Stimulated activated memory B cell treated with anti-CD40 and anti-IgM and Interleukin-4, amounts not matched to agents 10 μg/mL and 1 μg/mL and 100 μg/mL, for 72 hours (primary cell): ENCODE data around the gene DYNC2LI1.

ENCODE experiments used
- ATAC-seq: fragments of 150-1000 bp; cut with Tn5 transposase; 2 replicates; pipeline ENCODE4 v1.10.0; 2021
- H3K27ac Mint-ChIP-seq: one replicate; pipeline ENCODE4 v1.8.0; 2022; ENCODE audit warnings: mild to moderate bottlenecking, mixed read lengths
- H3K27me3 Mint-ChIP-seq: one replicate; pipeline ENCODE4 v1.8.0; 2022; ENCODE audit warnings: mixed read lengths
- H3K36me3 Mint-ChIP-seq: one replicate; pipeline ENCODE4 v1.8.0; 2022; ENCODE audit warnings: mixed read lengths
- H3K4me1 Mint-ChIP-seq: one replicate; pipeline ENCODE4 v1.8.0; 2022; ENCODE audit warnings: mixed read lengths
- H3K4me3 Mint-ChIP-seq: one replicate; pipeline ENCODE4 v1.8.0; 2022; ENCODE audit warnings: mild to moderate bottlenecking, moderate library complexity, mixed read lengths
- H3K9me3 Mint-ChIP-seq: one replicate; pipeline ENCODE4 v1.8.0; 2022; ENCODE audit warnings: mixed read lengths

Gene DYNC2LI1

GRCh38 chr2:43819491-43820163 is 45.8 kb downstream of the DYNC2LI1 start:
- no peaks in the 10 kb centered on the region for H3K4me1 Mint-ChIP-seq
- ATAC-seq: no peak
- peaks cover 14% of the 10 kb centered on the region for H3K27me3 Mint-ChIP-seq
- H3K27ac Mint-ChIP-seq: no peak overlapping the region
- no peak overlapping the region for H3K4me3 Mint-ChIP-seq
- peaks cover 3% of the 10 kb centered on the region for H3K9me3 Mint-ChIP-seq
- H3K36me3 Mint-ChIP-seq: peaks cover 5% of the 10 kb centered on the region

- ATAC-seq: no peak
- H3K4me1 Mint-ChIP-seq: no peaks in the 10 kb centered on the region
- no peaks in the 10 kb centered on the region for H3K36me3 Mint-ChIP-seq
- no peaks in the 10 kb centered on the region for H3K9me3 Mint-ChIP-seq
- no peak overlapping the region for H3K27ac Mint-ChIP-seq
- no peak overlapping the region for H3K4me3 Mint-ChIP-seq
- peaks cover 14% of the 10 kb centered on the region for H3K27me3 Mint-ChIP-seq
Measured at GRCh38 chr2:43822839-43823238, 49.0 kb downstream of the DYNC2LI1 start.

GRCh38 chr2:43823751-43824150 is 49.9 kb downstream of the DYNC2LI1 start:
- no peak for ATAC-seq
- Mint-ChIP-seq H3K4me3 (no peak overlapping the region), H3K4me1 (no peaks in the 10 kb centered on the region), H3K36me3 (no peaks in the 10 kb centered on the region), H3K27ac (no peak overlapping the region), H3K27me3 (peaks cover 14% of the 10 kb centered on the region), H3K9me3 (no peaks in the 10 kb centered on the region)

- Mint-ChIP-seq H3K4me1 (no peaks in the 10 kb centered on the region), H3K9me3 (no peaks in the 10 kb centered on the region), H3K36me3 (no peaks in the 10 kb centered on the region), H3K27me3 (peaks cover 20% of the 10 kb centered on the region), H3K27ac (no peak overlapping the region), H3K4me3 (no peak overlapping the region)
- ATAC-seq: no peak
Measured at GRCh38 chr2:43824512-43824911, 50.7 kb downstream of the DYNC2LI1 start.

GRCh38 chr2:43824951-43825493 is 51.2 kb downstream of the DYNC2LI1 start:
- Mint-ChIP-seq H3K27me3 (peaks cover 23% of the 10 kb centered on the region), H3K9me3 (no peaks in the 10 kb centered on the region), H3K4me1 (no peaks in the 10 kb centered on the region), H3K36me3 (no peaks in the 10 kb centered on the region), H3K27ac (no peak overlapping the region), H3K4me3 (no peak overlapping the region)
- no peak for ATAC-seq

- peaks cover 32% of the 10 kb centered on the region for H3K27me3 Mint-ChIP-seq
- H3K36me3 Mint-ChIP-seq: no peaks in the 10 kb centered on the region
- no peak for ATAC-seq
- H3K27ac Mint-ChIP-seq: no peak overlapping the region
- no peaks in the 10 kb centered on the region for H3K4me1 Mint-ChIP-seq
- no peak overlapping the region for H3K4me3 Mint-ChIP-seq
- no peaks in the 10 kb centered on the region for H3K9me3 Mint-ChIP-seq
Measured at GRCh38 chr2:43825841-43826240, 52.0 kb downstream of the DYNC2LI1 start.

GRCh38 chr2:43826305-43827250 is 52.7 kb downstream of the DYNC2LI1 start:
- no peak for ATAC-seq
- Mint-ChIP-seq H3K4me3 (no peak overlapping the region), H3K4me1 (peaks cover 5% of the 10 kb centered on the region), H3K36me3 (no peaks in the 10 kb centered on the region), H3K27ac (no peak overlapping the region), H3K9me3 (no peaks in the 10 kb centered on the region), H3K27me3 (peaks cover 35% of the 10 kb centered on the region)

- ATAC-seq: peak; percentile 35
- Mint-ChIP-seq H3K4me3 (no peak overlapping the region), H3K4me1 (peaks cover 7% of the 10 kb centered on the region), H3K36me3 (no peaks in the 10 kb centered on the region), H3K9me3 (no peaks in the 10 kb centered on the region), H3K27ac (no peak overlapping the region), H3K27me3 (peaks cover 28% of the 10 kb centered on the region)
Measured at GRCh38 chr2:43831543-43832294, 57.9 kb downstream of the DYNC2LI1 start.

- peaks cover 28% of the 10 kb centered on the region for H3K27me3 Mint-ChIP-seq
- no peak for ATAC-seq
- no peaks in the 10 kb centered on the region for H3K9me3 Mint-ChIP-seq
- peaks cover 7% of the 10 kb centered on the region for H3K4me1 Mint-ChIP-seq
- H3K36me3 Mint-ChIP-seq: no peaks in the 10 kb centered on the region
- no peak overlapping the region for H3K4me3 Mint-ChIP-seq
- no peak overlapping the region for H3K27ac Mint-ChIP-seq
Measured at GRCh38 chr2:43832457-43832856, 58.6 kb downstream of the DYNC2LI1 start.

GRCh38 chr2:43837033-43837432 is 63.2 kb downstream of the DYNC2LI1 start:
- H3K27ac Mint-ChIP-seq: no peak overlapping the region

GRCh38 chr2:43837831-43838559 is 64.2 kb downstream of the DYNC2LI1 start:
- peaks cover 13% of the 10 kb centered on the region for H3K27me3 Mint-ChIP-seq
- H3K36me3 Mint-ChIP-seq: no peaks in the 10 kb centered on the region
- no peaks in the 10 kb centered on the region for H3K4me1 Mint-ChIP-seq
- H3K27ac Mint-ChIP-seq: no peak overlapping the region
- H3K4me3 Mint-ChIP-seq: no peak overlapping the region
- ATAC-seq: no peak
- H3K9me3 Mint-ChIP-seq: no peaks in the 10 kb centered on the region

More at GRCh38 chr2:43837033-43837432, 63.2 kb downstream of the DYNC2LI1 start:
- no peak overlapping the region for H3K4me3 Mint-ChIP-seq
- ATAC-seq: no peak
- H3K4me1 Mint-ChIP-seq: no peaks in the 10 kb centered on the region
- peaks cover 13% of the 10 kb centered on the region for H3K27me3 Mint-ChIP-seq
- no peaks in the 10 kb centered on the region for H3K9me3 Mint-ChIP-seq
- no peaks in the 10 kb centered on the region for H3K36me3 Mint-ChIP-seq

GRCh38 chr2:43838560-43839267 is 64.9 kb downstream of the DYNC2LI1 start, which contains the start of the genes ABCG5 and ABCG8:
ABCG5 (minus strand) TSS chr2:43838839; CDS start chr2:43838679, 160 bp downstream.
ABCG8 (plus strand) TSS chr2:43838971; CDS start chr2:43839054, 83 bp downstream.
- ATAC-seq: no peak
- Mint-ChIP-seq H3K27ac (no peak within 1 kb of the TSS), H3K9me3 (no peaks in the 10 kb centered on the region), H3K4me1 (no peaks in the 10 kb centered on the region), H3K36me3 (no peaks in the 10 kb centered on the region), H3K27me3 (peaks cover 13% of the 10 kb centered on the region), H3K4me3 (no peak within 1 kb of the TSS)

GRCh38 chr2:43839776-43840564 is 66.1 kb downstream of the DYNC2LI1 start:
- no peak overlapping the region for H3K27ac Mint-ChIP-seq
- H3K9me3 Mint-ChIP-seq: no peaks in the 10 kb centered on the region
- H3K36me3 Mint-ChIP-seq: no peaks in the 10 kb centered on the region
- H3K4me1 Mint-ChIP-seq: no peaks in the 10 kb centered on the region
- H3K27me3 Mint-ChIP-seq: peaks cover 13% of the 10 kb centered on the region
- ATAC-seq: no peak
- H3K4me3 Mint-ChIP-seq: no peak overlapping the region
